Fibroblast of the aortic adventitia (primary cell): ENCODE results near the gene WDR91. TPM values are rescaled to one million over a fixed set of nuclear protein-coding genes. Genes with fewer than 3 reads are reported as not detected.

Experiments
- DNase-seq: peaks from one replicate; pipeline ENCODE4 v3.0.0-alpha.2; 2010; ENCODE audit warnings: low read depth
- H3K4me3 ChIP-seq: 2 replicates; pipeline ENCODE4 v1.5.1; 2011; ENCODE audit warnings: low read depth, mild to moderate bottlenecking, control low read depth, low read length, moderate library complexity
- CTCF ChIP-seq: IDR thresholded peaks from 2 replicates; pipeline ENCODE4 v1.5.1; 2011; ENCODE audit warnings: mild to moderate bottlenecking, low read length, control low read depth, inconsistent platforms; ENCODE audit not compliant: insufficient read depth
- total RNA-seq: library from RNA; depleted of rRNA; stranded (reverse); fragments of >200 nt; gene quantifications from 2 replicates; pipeline ENCODE4 v1.2.3, GENCODE V29; 2012; ENCODE audit warnings: low replicate concordance

WDR91 gene
- total RNA-seq, 1 donor: 6.5 TPM

GRCh38 chr7:135160098-135160857 lies 51.0 kb downstream of the WDR91 start:
- H3K4me3 ChIP-seq: no peak overlapping the region
- TF ChIP-seq CTCF: no peak
- DNase-seq: peak; percentile 61

GRCh38 chr7:135159359-135160085 lies 51.8 kb downstream of the WDR91 start:
- H3K4me3 ChIP-seq: no peak overlapping the region
- DNase-seq: peak; percentile 24
- no peak for TF ChIP-seq CTCF

- H3K4me3 ChIP-seq: no peak overlapping the region
- TF ChIP-seq CTCF: no peak
- no peak for DNase-seq
Measured at GRCh38 chr7:135158874-135159273, 52.5 kb downstream of the WDR91 start.

GRCh38 chr7:135158141-135158655 lies 53.1 kb downstream of the WDR91 start:
- H3K4me3 ChIP-seq: no peak overlapping the region
- no peak for TF ChIP-seq CTCF
- DNase-seq: no peak

- DNase-seq: no peak
- no peak overlapping the region for H3K4me3 ChIP-seq
- no peak for TF ChIP-seq CTCF
Measured at GRCh38 chr7:135156290-135156689, 55.0 kb downstream of the WDR91 start.

GRCh38 chr7:135154734-135155133 lies 56.6 kb downstream of the WDR91 start:
- H3K4me3 ChIP-seq: no peak overlapping the region
- DNase-seq: no peak
- no peak for TF ChIP-seq CTCF
